GM21447 (cell line): ENCODE measurements around the gene COMMD4.
A peak's percentile ranks its signal among the peaks of the same experiment; 100 is the strongest.
"Not testable (repeated sequence)": the region's sequence is repeated elsewhere in the genome, so short reads cannot be mapped to it uniquely, and the experiment has no call there.

ENCODE experiments used
- ATAC-seq: cut with Tn5 transposase; IDR thresholded peaks from one replicate; pipeline ENCODE4 v1.9.1; 2021; ENCODE audit not compliant: unreplicated experiment

The COMMD4 gene

GRCh38 chr15:75329571-75329970 is 6.3 kb upstream of the COMMD4 start:
- ATAC-seq: no peak

- ATAC-seq: not testable (repeated sequence)
Observed at GRCh38 chr15:75332093-75332492, 3.8 kb upstream of the COMMD4 start.

- not testable (repeated sequence) for ATAC-seq
Observed at GRCh38 chr15:75333654-75334419, 2.0 kb upstream of the COMMD4 start.

- ATAC-seq: no peak
Observed at GRCh38 chr15:75335313-75335704, 554 bp upstream of the COMMD4 start.

GRCh38 chr15:75338661-75339240 is 2.9 kb downstream of the COMMD4 start:
- ATAC-seq: no peak

GRCh38 chr15:75339531-75340240 is 3.8 kb downstream of the COMMD4 start:
- ATAC-seq: no peak

- ATAC-seq: no peak
Observed at GRCh38 chr15:75342221-75342620, 6.4 kb downstream of the COMMD4 start.

GRCh38 chr15:75343953-75344352 is 8.1 kb downstream of the COMMD4 start:
- ATAC-seq: not testable (repeated sequence)

- ATAC-seq: no peak
Observed at GRCh38 chr15:75346796-75347221, 10.9 kb downstream of the COMMD4 start, which contains the start of gene NEIL1. NEIL1 (plus strand) TSS chr15:75347039; CDS start chr15:75348906, 1,867 bp downstream.

GRCh38 chr15:75347222-75348033 is 11.6 kb downstream of the COMMD4 start:
- ATAC-seq: peak; percentile 43

GRCh38 chr15:75348034-75348561 is 12.2 kb downstream of the COMMD4 start:
- ATAC-seq: no peak

GRCh38 chr15:75348562-75349350 is 12.9 kb downstream of the COMMD4 start:
- ATAC-seq: no peak

GRCh38 chr15:75349351-75349669 is 13.4 kb downstream of the COMMD4 start:
- not testable (repeated sequence) for ATAC-seq

- ATAC-seq: peak; percentile 51
Observed at GRCh38 chr15:75349851-75350588, 14.2 kb downstream of the COMMD4 start.

- no peak for ATAC-seq
Observed at GRCh38 chr15:75350601-75351361, 14.9 kb downstream of the COMMD4 start.

GRCh38 chr15:75352186-75353080 is 16.6 kb downstream of the COMMD4 start:
- ATAC-seq: no peak

- no peak for ATAC-seq
Observed at GRCh38 chr15:75353604-75354003, 17.7 kb downstream of the COMMD4 start.

- ATAC-seq: no peak
Observed at GRCh38 chr15:75354454-75354853, 18.6 kb downstream of the COMMD4 start.
